Measurements from ENCODE around the gene ANKRD52.

ANKRD52 gene

GRCh38 chr12:56219840-56220239 lies 38.3 kb downstream of the ANKRD52 start:
- Histone ChIP-seq H3K4me3 (ENCODE audit: insufficient read depth in 1 of 2, low read depth in 1 of 2, low read length in 2 of 2) (no peak overlapping the region), H2AFZ (ENCODE audit: low read depth, low read length) (no peak overlapping the region), H2AK5ac (ENCODE audit: low read length, severe bottlenecking) (no peak overlapping the region), H3K27me3 (ENCODE audit: control insufficient read depth in 1 of 2, insufficient read depth in 1 of 2, low read length in 2 of 2) (no peaks in the 10 kb centered on the region), H3K18ac (ENCODE audit: low read depth in 1 of 2, low read length in 2 of 2) (no peak overlapping the region), H3K4ac (ENCODE audit: low read depth in 1 of 2, low read length in 2 of 2) (no peak overlapping the region), H3K4me2 (ENCODE audit: low read length, poor library complexity, severe bottlenecking) (peak overlapping the region; percentile 6), H3K23ac (ENCODE audit: low read length in 2 of 2) (no peak overlapping the region), H2BK5ac (ENCODE audit: low read depth, low read length, poor library complexity, severe bottlenecking) (no peak overlapping the region), H4K91ac (ENCODE audit: low read length) (no peak overlapping the region), H3K9me3 (ENCODE audit: control insufficient read depth, low read length) (no peaks in the 10 kb centered on the region), H3K4me1 (ENCODE audit: control insufficient read depth, insufficient read depth, low read depth, low read length) (peaks cover 15% of the 10 kb centered on the region), H3K79me1 (replicated peaks; ENCODE audit: low read length, poor library complexity, severe bottlenecking) (peaks cover 20% of the 10 kb centered on the region), H3K36me3 (ENCODE audit: control insufficient read depth in 1 of 2, insufficient read depth in 2 of 2, low read depth in 1 of 2, low read length in 2 of 2) (peaks cover 16 to 19% of the 10 kb centered on the region in 2 experiments), H3K9ac (ENCODE audit: low read length) (no peak overlapping the region), H3K27ac (ENCODE audit: low read length, poor library complexity, severe bottlenecking) (no peak overlapping the region), H2BK120ac (ENCODE audit: low read depth, low read length) (no peak overlapping the region), H3K14ac (ENCODE audit: low read length in 2 of 2) (no peak overlapping the region), H4K8ac (ENCODE audit: low read length) (no peak overlapping the region), H2BK15ac (ENCODE audit: low read depth, poor library complexity, severe bottlenecking) (no peak overlapping the region), H2BK12ac (ENCODE audit: low read length in 2 of 2) (no peak overlapping the region)
- no peak for DNase-seq
- 100% methylated on average over 6 of the region's 9 CpGs for WGBS

GRCh38 chr12:56216461-56216860 lies 41.7 kb downstream of the ANKRD52 start:
- Histone ChIP-seq H3K23ac (ENCODE audit: low read length in 2 of 2) (no peak overlapping the region), H3K36me3 (ENCODE audit: control insufficient read depth in 1 of 2, insufficient read depth in 2 of 2, low read depth in 1 of 2, low read length in 2 of 2) (peaks cover 48 to 50% of the 10 kb centered on the region in 2 experiments), H2BK120ac (ENCODE audit: low read depth, low read length) (no peak overlapping the region), H2BK12ac (ENCODE audit: low read length in 2 of 2) (no peak overlapping the region), H3K27me3 (ENCODE audit: control insufficient read depth in 1 of 2, insufficient read depth in 1 of 2, low read length in 2 of 2) (no peaks in the 10 kb centered on the region), H3K27ac (ENCODE audit: low read length, poor library complexity, severe bottlenecking) (no peak overlapping the region), H3K18ac (ENCODE audit: low read depth in 1 of 2, low read length in 2 of 2) (no peak overlapping the region), H2BK15ac (ENCODE audit: low read depth, poor library complexity, severe bottlenecking) (no peak overlapping the region), H4K91ac (ENCODE audit: low read length) (no peak overlapping the region), H2AFZ (ENCODE audit: low read depth, low read length) (no peak overlapping the region), H3K9me3 (ENCODE audit: control insufficient read depth, low read length) (no peaks in the 10 kb centered on the region), H3K4me2 (ENCODE audit: low read length, poor library complexity, severe bottlenecking) (no peak overlapping the region), H3K79me1 (replicated peaks; ENCODE audit: low read length, poor library complexity, severe bottlenecking) (peaks cover 23% of the 10 kb centered on the region), H2BK5ac (ENCODE audit: low read depth, low read length, poor library complexity, severe bottlenecking) (no peak overlapping the region), H3K4me1 (ENCODE audit: control insufficient read depth, insufficient read depth, low read depth, low read length) (peaks cover 3% of the 10 kb centered on the region), H4K8ac (ENCODE audit: low read length) (no peak overlapping the region), H3K4me3 (ENCODE audit: insufficient read depth in 1 of 2, low read depth in 1 of 2, low read length in 2 of 2) (no peak overlapping the region), H3K4ac (ENCODE audit: low read depth in 1 of 2, low read length in 2 of 2) (no peak overlapping the region), H3K14ac (ENCODE audit: low read length in 2 of 2) (no peak overlapping the region), H3K9ac (ENCODE audit: low read length) (no peak overlapping the region), H2AK5ac (ENCODE audit: low read length, severe bottlenecking) (no peak overlapping the region)
- 97% methylated on average over 3 of the region's 3 CpGs for WGBS
- DNase-seq: no peak

DNA sequence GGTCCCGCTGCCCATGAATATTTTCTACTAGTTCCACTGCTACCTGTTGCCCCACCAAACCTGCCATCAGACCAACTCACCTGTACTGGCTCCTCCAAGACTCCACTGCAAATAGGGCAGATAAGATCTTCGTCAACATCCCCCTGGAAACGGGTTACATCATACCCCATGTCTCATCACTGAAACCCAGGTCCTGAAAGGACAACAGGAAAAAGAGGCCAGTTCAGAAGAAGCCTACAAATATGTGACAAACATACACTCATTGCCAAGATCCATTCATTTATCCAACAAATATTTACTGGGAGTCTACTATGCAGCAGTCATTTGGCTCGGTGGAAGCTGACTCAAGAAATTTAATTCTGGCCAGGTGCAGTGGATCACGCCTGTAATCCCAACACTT lies 44.3 kb downstream of the ANKRD52 start:
- Histone ChIP-seq H3K4ac (ENCODE audit: low read depth in 1 of 2, low read length in 2 of 2) (no peak overlapping the region), H4K91ac (ENCODE audit: low read length) (no peak overlapping the region), H3K9ac (ENCODE audit: low read length) (no peak overlapping the region), H3K4me2 (ENCODE audit: low read length, poor library complexity, severe bottlenecking) (no peak overlapping the region), H2BK15ac (ENCODE audit: low read depth, poor library complexity, severe bottlenecking) (no peak overlapping the region), H2BK5ac (ENCODE audit: low read depth, low read length, poor library complexity, severe bottlenecking) (no peak overlapping the region), H3K14ac (ENCODE audit: low read length in 2 of 2) (no peak overlapping the region), H3K4me3 (ENCODE audit: insufficient read depth in 1 of 2, low read depth in 1 of 2, low read length in 2 of 2) (no peak overlapping the region), H3K79me1 (replicated peaks; ENCODE audit: low read length, poor library complexity, severe bottlenecking) (peaks cover 24% of the 10 kb centered on the region), H3K36me3 (ENCODE audit: control insufficient read depth in 1 of 2, insufficient read depth in 2 of 2, low read depth in 1 of 2, low read length in 2 of 2) (peaks cover 61 to 70% of the 10 kb centered on the region in 2 experiments), H3K18ac (ENCODE audit: low read depth in 1 of 2, low read length in 2 of 2) (no peak overlapping the region), H2AFZ (ENCODE audit: low read depth, low read length) (no peak overlapping the region), H3K9me3 (ENCODE audit: control insufficient read depth, low read length) (no peaks in the 10 kb centered on the region), H2BK120ac (ENCODE audit: low read depth, low read length) (no peak overlapping the region), H3K4me1 (ENCODE audit: control insufficient read depth, insufficient read depth, low read depth, low read length) (no peaks in the 10 kb centered on the region), H3K23ac (ENCODE audit: low read length in 2 of 2) (no peak overlapping the region), H4K8ac (ENCODE audit: low read length) (no peak overlapping the region), H3K27ac (ENCODE audit: low read length, poor library complexity, severe bottlenecking) (no peak overlapping the region), H2BK12ac (ENCODE audit: low read length in 2 of 2) (no peak overlapping the region), H2AK5ac (ENCODE audit: low read length, severe bottlenecking) (no peak overlapping the region), H3K27me3 (ENCODE audit: control insufficient read depth in 1 of 2, insufficient read depth in 1 of 2, low read length in 2 of 2) (no peaks in the 10 kb centered on the region)
- 97% methylated on average over 5 of the region's 5 CpGs for WGBS
- DNase-seq: no peak

DNA sequence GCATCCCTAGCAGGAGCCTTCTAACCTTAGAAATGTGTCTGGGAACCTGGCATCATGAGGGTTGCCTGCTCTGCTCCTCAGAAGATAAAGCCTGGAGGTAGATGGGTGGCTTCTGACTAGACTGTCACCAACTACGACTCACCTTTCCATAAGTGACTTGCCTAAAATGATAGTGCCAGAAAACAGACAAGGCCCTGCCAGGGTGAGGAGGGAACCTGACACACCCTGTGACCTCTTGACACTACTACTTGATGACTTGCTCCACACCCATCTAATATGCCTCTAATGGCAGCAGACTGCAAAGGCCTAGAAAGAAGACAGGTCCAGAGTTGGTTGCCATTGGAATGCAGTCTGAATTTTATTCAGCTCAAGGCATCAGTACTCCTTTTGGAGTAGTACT lies 45.8 kb downstream of the ANKRD52 start:
- DNase-seq: no peak
- H3K4me2 ChIP-seq (ENCODE audit: low read length, poor library complexity, severe bottlenecking): no peak overlapping the region
- H2BK120ac ChIP-seq (ENCODE audit: low read depth, low read length): no peak overlapping the region
- 100% methylated on average over 1 of the region's 1 CpG for WGBS
- H3K36me3 ChIP-seq (ENCODE audit: control insufficient read depth in 1 of 2, insufficient read depth in 2 of 2, low read depth in 1 of 2, low read length in 2 of 2): peaks cover 72 to 82% of the 10 kb centered on the region in 2 experiments
- no peak overlapping the region for H3K14ac ChIP-seq (ENCODE audit: low read length in 2 of 2)
- H3K79me1 ChIP-seq (replicated peaks; ENCODE audit: low read length, poor library complexity, severe bottlenecking): peaks cover 21% of the 10 kb centered on the region
- H2BK15ac ChIP-seq (ENCODE audit: low read depth, poor library complexity, severe bottlenecking): no peak overlapping the region
- H3K4ac ChIP-seq (ENCODE audit: low read depth in 1 of 2, low read length in 2 of 2): no peak overlapping the region
- H3K23ac ChIP-seq (ENCODE audit: low read length in 2 of 2): no peak overlapping the region
- no peak overlapping the region for H4K91ac ChIP-seq (ENCODE audit: low read length)
- no peak overlapping the region for H3K9ac ChIP-seq (ENCODE audit: low read length)
- no peak overlapping the region for H4K8ac ChIP-seq (ENCODE audit: low read length)
- no peak overlapping the region for H2AK5ac ChIP-seq (ENCODE audit: low read length, severe bottlenecking)
- H3K27ac ChIP-seq (ENCODE audit: low read length, poor library complexity, severe bottlenecking): no peak overlapping the region
- H3K27me3 ChIP-seq (ENCODE audit: control insufficient read depth in 1 of 2, insufficient read depth in 1 of 2, low read length in 2 of 2): no peaks in the 10 kb centered on the region
- no peak overlapping the region for H3K18ac ChIP-seq (ENCODE audit: low read depth in 1 of 2, low read length in 2 of 2)
- no peak overlapping the region for H2AFZ ChIP-seq (ENCODE audit: low read depth, low read length)
- no peak overlapping the region for H2BK5ac ChIP-seq (ENCODE audit: low read depth, low read length, poor library complexity, severe bottlenecking)
- no peak overlapping the region for H2BK12ac ChIP-seq (ENCODE audit: low read length in 2 of 2)
- H3K4me1 ChIP-seq (ENCODE audit: control insufficient read depth, insufficient read depth, low read depth, low read length): no peaks in the 10 kb centered on the region
- no peak overlapping the region for H3K4me3 ChIP-seq (ENCODE audit: insufficient read depth in 1 of 2, low read depth in 1 of 2, low read length in 2 of 2)
- no peaks in the 10 kb centered on the region for H3K9me3 ChIP-seq (ENCODE audit: control insufficient read depth, low read length)
